OCI-LY3 (cell line): ENCODE measurements around the gene RANBP1.

Experiments
- CTCF ChIP-seq: fragments of 200-600, 300-600 bp; sonication (generic); IDR thresholded peaks from 2 replicates; pipeline ENCODE4 v1.5.1; 2014; ENCODE audit warnings: antibody characterized with exemption, low read length, low read depth
- EZH2phosphoT487 ChIP-seq: fragments of 200-600 bp; shearing (Covaris generic); IDR thresholded peaks from 2 replicates; pipeline ENCODE4 v1.6.1; 2018; ENCODE audit warnings: antibody characterized with exemption, mixed run types, low read depth

GRCh38 chr22:20118300-20119020, 2.6 kb downstream of the RANBP1 start:
- TF ChIP-seq CTCF (no peak), EZH2phosphoT487 (no peak)
